ENCODE measurements around the gene IL34.

Gene IL34

GRCh38 chr16:70701036-70701435 is 54.7 kb downstream of the IL34 start:
- Histone ChIP-seq H3K27ac (replicated peaks) (peak overlapping the region; percentile 95), H3K27me3 (ENCODE audit: insufficient read depth, poor library complexity, severe bottlenecking) (no peaks in the 10 kb centered on the region), H3K4me3 (replicated peaks; ENCODE audit: insufficient read depth, low read length) (no peak overlapping the region)
- peak in 1 of 2 experiments; percentile 29 for DNase-seq (ENCODE audit: low read depth in 1 of 2, low spot score in 1 of 2)
- TF ChIP-seq GABPA (IDR thresholded peaks at IDR 0.05; ENCODE audit: low read depth) (no peak), POLR2AphosphoS5 (IDR thresholded peaks at IDR 0.05; ENCODE audit: low read depth) (no peak), REST (IDR thresholded peaks at IDR 0.05; ENCODE audit: insufficient replicate concordance, low read depth) (no peak), SPI1 (IDR thresholded peaks at IDR 0.05; ENCODE audit: borderline replicate concordance, low read depth) (no peak), CTCF (IDR thresholded peaks at IDR 0.05; ENCODE audit: insufficient read depth, low read length) (no peak)

- DNase-seq (ENCODE audit: low read depth in 1 of 2, low spot score in 1 of 2): no peak
- no peak for TF ChIP-seq CTCF (IDR thresholded peaks at IDR 0.05; ENCODE audit: insufficient read depth, low read length)
- no peak for TF ChIP-seq REST (IDR thresholded peaks at IDR 0.05; ENCODE audit: insufficient replicate concordance, low read depth)
- Histone ChIP-seq H3K27ac (replicated peaks) (peak overlapping the region; percentile 95), H3K27me3 (ENCODE audit: insufficient read depth, poor library complexity, severe bottlenecking) (no peaks in the 10 kb centered on the region), H3K4me3 (replicated peaks; ENCODE audit: insufficient read depth, low read length) (no peak overlapping the region)
These were observed 55.2 kb downstream of the IL34 start for GRCh38 chr16:70701596-70701995.

GRCh38 chr16:70701998-70702397 is 55.6 kb downstream of the IL34 start:
- DNase-seq (ENCODE audit: low read depth in 1 of 2, low spot score in 1 of 2): no peak
- TF ChIP-seq GABPA (IDR thresholded peaks at IDR 0.05; ENCODE audit: low read depth) (no peak), SPI1 (IDR thresholded peaks at IDR 0.05; ENCODE audit: borderline replicate concordance, low read depth) (no peak), CTCF (IDR thresholded peaks at IDR 0.05; ENCODE audit: insufficient read depth, low read length) (no peak), REST (IDR thresholded peaks at IDR 0.05; ENCODE audit: insufficient replicate concordance, low read depth) (no peak), POLR2AphosphoS5 (IDR thresholded peaks at IDR 0.05; ENCODE audit: low read depth) (no peak)
- no peaks in the 10 kb centered on the region for H3K27me3 ChIP-seq (ENCODE audit: insufficient read depth, poor library complexity, severe bottlenecking)
- peak overlapping the region; percentile 23; the same call in 1 of the 2 replicates for H3K27ac ChIP-seq (replicated peaks)
- H3K4me3 ChIP-seq (replicated peaks; ENCODE audit: insufficient read depth, low read length): no peak overlapping the region

Data from HL-60 (cell line).